GM21390 (cell line): ENCODE data around the gene SMPD4.
"Not testable (repeated sequence)": the region's sequence is repeated elsewhere in the genome, so short reads cannot be mapped to it uniquely, and the experiment has no call there.

ENCODE experiments used
- ATAC-seq: cut with Tn5 transposase; IDR thresholded peaks from one replicate; pipeline ENCODE4 v1.9.1; 2021; ENCODE audit not compliant: unreplicated experiment

Gene SMPD4

GRCh38 chr2:130181325-130181879 lies at the start of gene SMPD4:
TSS of gene SMPD4 (minus strand) at chr2:130181602. CDS start at chr2:130176592, 5,010 bp downstream.
- peak; percentile 58 for ATAC-seq

GRCh38 chr2:130230907-130231306 lies 49.5 kb upstream of the SMPD4 start:
- ATAC-seq, result not testable (repeated sequence)

- not testable (repeated sequence) for ATAC-seq
These were observed 49.0 kb upstream of the SMPD4 start for GRCh38 chr2:130230376-130230775.

- ATAC-seq, result not testable (repeated sequence)
These were observed 47.7 kb upstream of the SMPD4 start for GRCh38 chr2:130229161-130229510.

- ATAC-seq, result not testable (repeated sequence)
These were observed 47.2 kb upstream of the SMPD4 start for GRCh38 chr2:130228467-130229160.

GRCh38 chr2:130228005-130228404 lies 46.6 kb upstream of the SMPD4 start:
- not testable (repeated sequence) for ATAC-seq

- ATAC-seq, result peak; percentile 91
These were observed 41.1 kb upstream of the SMPD4 start for GRCh38 chr2:130222523-130222922.

GRCh38 chr2:130220505-130220904 lies 39.1 kb upstream of the SMPD4 start:
- ATAC-seq, result not testable (repeated sequence)

- ATAC-seq, result not testable (repeated sequence)
These were observed 37.7 kb upstream of the SMPD4 start for GRCh38 chr2:130219147-130219546.

GRCh38 chr2:130207051-130207450 lies 25.6 kb upstream of the SMPD4 start:
- ATAC-seq, result not testable (repeated sequence)

GRCh38 chr2:130203150-130203549 lies 21.7 kb upstream of the SMPD4 start:
- ATAC-seq, result not testable (repeated sequence)

- ATAC-seq, result not testable (repeated sequence)
These were observed 21.1 kb upstream of the SMPD4 start for GRCh38 chr2:130202518-130202917.

- ATAC-seq, result no peak
These were observed 16.9 kb upstream of the SMPD4 start, which contains the start of gene TUBA3E for GRCh38 chr2:130198343-130198742. TSS of gene TUBA3E (minus strand) at chr2:130198439. CDS start at chr2:130198360, 79 bp downstream.

GRCh38 chr2:130196052-130196451 lies 14.7 kb upstream of the SMPD4 start:
- not testable (repeated sequence) for ATAC-seq

GRCh38 chr2:130195089-130195635 lies 13.8 kb upstream of the SMPD4 start:
- not testable (repeated sequence) for ATAC-seq

- ATAC-seq, result not testable (repeated sequence)
These were observed 12.4 kb upstream of the SMPD4 start for GRCh38 chr2:130193824-130194223.

GRCh38 chr2:130192451-130192850 lies 11.0 kb upstream of the SMPD4 start:
- ATAC-seq, result not testable (repeated sequence)

GRCh38 chr2:130191319-130191718 lies 9.9 kb upstream of the SMPD4 start:
- not testable (repeated sequence) for ATAC-seq

GRCh38 chr2:130190237-130190636 lies 8.8 kb upstream of the SMPD4 start:
- ATAC-seq, result no peak

GRCh38 chr2:130188958-130189357 lies 7.6 kb upstream of the SMPD4 start:
- not testable (repeated sequence) for ATAC-seq

- not testable (repeated sequence) for ATAC-seq
These were observed 6.7 kb upstream of the SMPD4 start for GRCh38 chr2:130187859-130188792.
